GM12873 (cell line): ENCODE data around the gene ITGA2.

Experiments
- TF ChIP-seq, protein P1 (sequence below): IDR thresholded peaks from 2 replicates; pipeline ENCODE4 v1.5.1; 2012; ENCODE audit warnings: low read depth, mild to moderate bottlenecking, moderate library complexity, low read length, control low read depth; ENCODE audit not compliant: insufficient read depth; ENCODE audit errors: missing control alignments

Gene ITGA2

DNA sequence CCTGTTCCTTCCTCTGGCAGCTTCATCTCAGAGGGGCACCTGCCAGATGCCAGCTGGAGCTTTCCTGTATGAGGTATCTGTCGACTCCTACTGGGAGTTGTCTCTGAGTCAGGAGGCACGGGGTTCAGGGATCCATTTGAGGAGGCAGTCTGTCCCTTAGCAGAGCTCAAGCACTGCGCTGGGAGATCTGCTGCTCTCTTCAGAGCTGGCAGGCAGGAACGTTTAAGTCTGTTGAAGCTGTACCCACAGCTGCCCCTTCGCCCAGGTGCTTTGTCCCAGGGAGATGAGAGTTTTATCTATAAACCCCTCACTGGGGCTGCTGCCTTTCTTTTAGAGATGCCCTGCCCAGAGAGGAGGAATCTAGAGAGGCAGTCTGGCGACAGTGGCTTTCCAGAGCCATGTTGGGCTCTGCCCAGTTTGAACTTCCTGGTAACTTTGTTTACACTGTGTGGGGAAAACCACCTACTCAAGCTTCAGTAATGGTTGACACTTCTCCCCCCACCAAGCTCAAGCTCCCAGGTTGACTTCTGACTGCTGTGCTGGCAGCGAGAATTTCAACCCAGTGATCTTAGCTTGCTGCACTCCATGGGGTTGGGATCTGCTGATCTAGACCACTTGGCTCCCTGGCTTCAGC is 11.8 kb upstream of the ITGA2 start:
- TF ChIP-seq, protein P1, sequence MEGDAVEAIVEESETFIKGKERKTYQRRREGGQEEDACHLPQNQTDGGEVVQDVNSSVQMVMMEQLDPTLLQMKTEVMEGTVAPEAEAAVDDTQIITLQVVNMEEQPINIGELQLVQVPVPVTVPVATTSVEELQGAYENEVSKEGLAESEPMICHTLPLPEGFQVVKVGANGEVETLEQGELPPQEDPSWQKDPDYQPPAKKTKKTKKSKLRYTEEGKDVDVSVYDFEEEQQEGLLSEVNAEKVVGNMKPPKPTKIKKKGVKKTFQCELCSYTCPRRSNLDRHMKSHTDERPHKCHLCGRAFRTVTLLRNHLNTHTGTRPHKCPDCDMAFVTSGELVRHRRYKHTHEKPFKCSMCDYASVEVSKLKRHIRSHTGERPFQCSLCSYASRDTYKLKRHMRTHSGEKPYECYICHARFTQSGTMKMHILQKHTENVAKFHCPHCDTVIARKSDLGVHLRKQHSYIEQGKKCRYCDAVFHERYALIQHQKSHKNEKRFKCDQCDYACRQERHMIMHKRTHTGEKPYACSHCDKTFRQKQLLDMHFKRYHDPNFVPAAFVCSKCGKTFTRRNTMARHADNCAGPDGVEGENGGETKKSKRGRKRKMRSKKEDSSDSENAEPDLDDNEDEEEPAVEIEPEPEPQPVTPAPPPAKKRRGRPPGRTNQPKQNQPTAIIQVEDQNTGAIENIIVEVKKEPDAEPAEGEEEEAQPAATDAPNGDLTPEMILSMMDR: no peak

DNA sequence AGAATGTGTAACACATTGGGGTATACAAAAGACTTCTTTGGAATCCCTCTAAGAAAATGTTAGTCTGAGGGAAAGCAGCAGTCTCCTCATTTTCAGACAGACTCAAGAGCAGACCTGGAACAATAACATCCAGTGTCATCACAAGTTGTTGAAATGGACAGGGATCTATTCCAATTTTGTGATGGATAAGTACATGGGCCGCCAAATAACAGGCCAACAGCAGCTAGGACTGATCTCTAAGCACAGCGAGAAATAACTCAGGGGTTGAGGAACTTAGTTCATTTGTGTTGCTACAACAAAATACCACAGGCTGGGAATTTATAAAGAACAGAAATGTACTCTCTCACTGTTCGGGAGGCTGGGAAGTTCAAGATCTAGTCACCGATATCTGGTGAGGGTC is 7.6 kb upstream of the ITGA2 start:
- TF ChIP-seq, protein P1: no peak

DNA sequence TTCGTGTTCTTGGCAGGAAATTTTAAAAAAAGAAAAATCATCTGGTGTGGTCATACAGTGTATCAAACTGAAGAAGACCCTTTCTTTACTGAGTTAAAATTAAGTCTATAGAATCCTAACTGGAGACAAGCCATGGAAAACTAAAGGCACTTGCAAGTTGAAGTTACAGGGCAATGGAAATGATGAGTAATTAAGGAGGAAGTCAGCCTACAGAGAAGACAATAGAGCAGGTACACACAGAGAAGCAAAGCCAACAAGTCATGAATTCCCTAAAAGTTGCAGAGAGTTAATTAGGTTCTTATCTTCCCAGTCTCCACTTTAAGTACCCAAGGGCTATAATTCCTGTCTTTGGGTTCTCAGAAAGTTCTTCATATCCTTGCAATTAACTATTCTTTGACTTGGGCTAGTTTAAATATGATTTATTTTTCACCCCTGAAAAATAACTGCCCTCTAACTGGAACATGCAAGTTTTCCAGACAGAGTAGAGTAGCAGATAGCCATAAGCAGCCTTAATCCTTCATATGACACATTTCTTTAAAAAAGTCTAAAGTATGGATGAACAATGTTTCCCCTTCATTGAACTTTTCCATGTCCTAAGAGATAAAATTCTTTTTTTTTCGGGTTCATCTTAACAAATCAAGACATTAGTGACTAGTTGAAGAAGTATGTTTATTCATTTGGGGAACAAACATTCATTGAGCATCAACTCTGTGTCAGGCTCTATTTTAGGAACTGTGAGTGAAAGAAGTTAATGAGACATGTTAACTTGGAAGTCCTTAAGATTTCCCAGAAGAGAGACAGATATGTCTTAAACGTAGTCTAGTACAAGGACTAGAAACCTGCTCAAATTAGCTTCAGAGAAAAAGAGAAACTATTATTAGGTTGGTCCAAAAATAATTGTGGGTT is 5.2 kb upstream of the ITGA2 start:
- TF ChIP-seq, protein P1: no peak

DNA sequence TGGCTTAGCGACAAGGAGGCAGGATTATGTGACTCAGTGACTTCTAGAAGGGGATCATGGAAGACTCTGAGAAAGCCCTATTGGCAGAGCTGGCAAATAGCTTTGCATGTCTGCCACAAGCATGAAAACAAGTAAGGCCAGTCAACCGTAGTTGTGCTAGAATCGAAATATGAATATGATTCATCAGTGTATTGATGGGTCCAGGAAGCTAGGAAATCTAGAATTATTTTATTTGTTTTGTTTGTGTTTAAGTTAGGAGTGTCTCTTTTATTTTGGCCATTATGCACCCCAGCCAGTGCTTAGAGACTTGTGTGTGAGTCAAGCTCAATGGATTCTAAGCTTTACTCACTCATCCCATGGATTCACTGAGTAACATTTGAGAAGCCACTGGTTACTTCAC is 3.8 kb upstream of the ITGA2 start:
- TF ChIP-seq, protein P1: no peak

DNA sequence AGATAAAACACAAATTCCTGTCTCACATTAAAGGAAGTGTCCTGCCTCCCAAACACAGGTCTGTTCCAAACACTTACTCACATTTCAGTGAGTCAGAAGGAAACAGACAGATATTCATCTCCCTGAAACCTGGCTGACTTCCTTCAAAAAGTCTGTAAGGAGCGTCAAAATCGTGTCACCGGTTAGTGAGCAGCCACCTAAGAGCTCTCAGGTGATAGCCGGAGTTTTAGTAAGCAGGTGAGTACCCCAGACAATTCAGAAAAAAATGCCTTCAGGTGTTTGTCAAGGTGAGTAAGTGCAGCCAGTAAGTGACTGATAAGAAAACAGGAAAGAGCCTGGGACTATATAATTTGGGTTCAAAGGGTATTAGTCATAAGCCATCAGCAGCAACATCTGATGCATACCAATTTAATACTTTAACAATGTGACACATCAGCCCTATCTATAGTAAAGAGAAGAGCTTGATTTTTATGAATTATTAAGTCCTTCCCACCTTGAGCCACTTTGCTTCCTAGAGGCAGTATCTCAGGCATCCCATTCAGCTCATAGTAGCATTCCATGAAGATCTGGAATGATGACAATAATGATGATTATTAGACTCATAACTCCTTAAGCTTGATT is 1.3 kb upstream of the ITGA2 start:
- TF ChIP-seq, protein P1: no peak

DNA sequence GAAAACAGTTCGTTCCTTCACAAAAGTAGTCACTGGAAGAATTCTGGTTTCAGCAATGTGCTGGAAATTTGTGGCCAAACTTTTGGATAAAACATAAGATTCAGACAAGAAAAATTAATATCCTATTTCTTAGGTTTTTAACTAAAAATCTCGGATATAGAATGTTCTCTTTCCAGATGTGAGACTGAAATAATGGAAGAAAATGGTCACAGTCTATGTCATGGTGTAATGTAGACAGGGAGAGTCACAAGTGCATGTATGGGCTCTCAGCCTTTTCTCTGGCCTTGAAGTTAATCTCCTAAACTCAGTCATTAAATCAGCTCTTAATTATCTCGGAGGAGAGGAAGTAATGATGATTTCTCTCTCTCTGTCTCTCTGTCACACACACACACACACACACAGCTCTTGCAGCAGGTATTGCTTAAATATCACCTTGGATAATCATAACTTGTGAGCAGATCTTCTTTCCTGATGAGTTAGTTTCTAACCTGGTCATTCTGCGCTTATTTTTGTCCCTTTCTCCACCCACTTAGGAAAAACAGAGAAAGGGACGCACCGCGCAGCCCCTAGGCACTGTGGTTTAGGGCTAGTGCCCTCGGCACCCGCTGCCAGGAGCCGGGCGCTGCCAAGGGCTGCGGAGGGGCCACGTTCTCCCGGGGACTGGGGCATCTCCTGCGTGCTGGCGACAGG is 672 bp upstream of the ITGA2 start:
- TF ChIP-seq, protein P1: no peak

DNA sequence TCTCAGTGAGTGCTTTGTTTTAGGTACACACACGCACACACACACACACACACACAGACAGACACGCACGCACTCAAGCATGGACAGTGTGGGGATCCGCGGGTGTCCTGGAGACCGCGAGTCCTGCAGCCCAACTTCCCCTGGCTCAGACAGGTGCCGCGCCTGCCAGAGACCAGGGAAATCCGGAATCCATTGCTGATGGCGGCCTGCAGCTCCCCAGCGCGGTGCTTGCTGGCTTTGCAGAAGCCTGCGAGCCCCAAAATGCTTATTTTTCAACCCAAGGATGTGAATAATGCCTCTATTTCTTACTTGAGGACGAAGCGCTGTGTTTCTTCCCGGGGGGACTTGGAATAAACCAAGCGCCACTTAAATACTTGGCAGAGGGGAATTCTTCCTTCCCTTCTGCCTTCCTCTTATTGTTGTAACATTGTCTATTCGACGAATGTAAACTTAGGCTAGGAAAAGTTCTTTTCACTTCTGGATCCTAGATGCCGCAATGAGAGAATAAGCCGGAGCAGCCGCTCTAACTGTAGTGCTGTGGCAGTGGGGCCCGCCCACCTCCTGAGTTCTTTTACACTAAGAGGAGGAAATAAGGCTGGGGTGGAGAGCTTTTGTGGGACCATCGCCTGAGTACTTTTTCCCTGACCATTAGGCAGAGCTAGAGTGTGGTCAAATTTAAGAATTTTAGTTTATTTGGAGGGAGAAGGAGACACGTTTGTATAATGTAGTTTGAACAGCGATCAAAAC is 802 bp downstream of the ITGA2 start:
- TF ChIP-seq, protein P1: peak; percentile 23
